Gastrocnemius medialis (tissue), 4 donors: ENCODE data around the gene ICE1.

Experiments used
- CTCF ChIP-seq, 5 experiments: fragments of 450-650 bp in 3 of 5; fragments of 200-600 bp in 2 of 5; sonication (generic) in 2 of 5; IDR thresholded peaks in 4 of 5; conservative IDR thresholded peaks in 1 of 5; 1 replicate in 4 of 5; 2 replicates in 1 of 5; pipeline ENCODE4 v1.5.1; 2016 to 2019; ENCODE audit warnings: antibody characterized with exemption in 5 of 5, mild to moderate bottlenecking in 3 of 5, moderate library complexity in 3 of 5
- POLR2A ChIP-seq, 2 donors: fragments of 450-650 bp; IDR thresholded peaks; one replicate each; pipeline ENCODE4 v1.6.1; 2017; ENCODE audit warnings: antibody characterized with exemption in 2 of 2, mild to moderate bottlenecking in 2 of 2, moderate library complexity in 2 of 2

- TF ChIP-seq CTCF (IDR thresholded peaks at IDR 0.05 in 4 of 5, conservative IDR thresholded peaks at IDR 0.05 in 1 of 5) (no peak), POLR2A (IDR thresholded peaks at IDR 0.05) (no peak)
Measured at GRCh38 chr5:5521478-5521877, 99.0 kb downstream of the ICE1 start.
